Keratinocyte (primary cell): ENCODE measurements around the gene CEP20.

ENCODE experiments used
- CTCF ChIP-seq, 3 experiments: IDR thresholded peaks in 1 of 3; conservative IDR thresholded peaks in 1 of 3; optimal IDR thresholded peaks in 1 of 3; 2 replicates in 2 of 3; 3 replicates in 1 of 3; pipeline versions ENCODE3 to v1.5.1; 2011; ENCODE audit warnings: low read length in 3 of 3, mild to moderate bottlenecking in 3 of 3, moderate library complexity in 2 of 3, control low read depth in 1 of 3, inconsistent platforms in 1 of 3; ENCODE audit not compliant: insufficient read depth in 2 of 3; ENCODE audit errors: extremely low read depth in 1 of 3
- EZH2 ChIP-seq: IDR thresholded peaks from one replicate; pipeline ENCODE4 v1.6.1; 2012; ENCODE audit warnings: inconsistent platforms, mild to moderate bottlenecking, low read length, moderate library complexity

DNA sequence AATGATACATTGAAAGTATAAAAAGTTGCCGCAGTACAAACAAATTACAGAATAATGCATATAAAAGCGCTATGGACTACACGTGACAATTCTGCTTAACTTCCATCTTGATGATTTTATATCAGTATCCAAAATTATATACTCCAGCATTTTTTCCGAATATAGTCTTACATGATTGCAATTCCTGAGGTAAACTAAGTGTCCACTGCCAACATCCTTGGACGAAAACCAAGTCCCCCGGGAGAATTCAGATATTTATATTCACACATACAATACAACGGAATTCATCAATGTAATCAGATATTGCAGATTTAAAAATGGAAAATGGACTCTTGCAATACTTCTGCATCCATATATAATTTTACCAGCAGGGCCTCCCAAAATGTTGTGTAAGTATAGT lies 22.7 kb downstream of the CEP20 start:
- TF ChIP-seq CTCF (optimal IDR thresholded peaks at IDR 0.05 in 1 of 3, IDR thresholded peaks at IDR 0.05 in 1 of 3, conservative IDR thresholded peaks at IDR 0.05 in 1 of 3; ENCODE audit: extremely low read depth in 1 of 3, insufficient read depth in 2 of 3, low read length in 3 of 3) (no peak), EZH2 (no peak)
